Heart left ventricle (tissue), 16 donors: ENCODE data around the gene ITPKA. TPM values are rescaled to one million over a fixed set of nuclear protein-coding genes. Genes with fewer than 3 reads are reported as not detected.

Source experiments
- ATAC-seq, 4 donors: fragments of 200-7000 bp; cut with Tn5 transposase; one replicate each; pipeline ENCODE4 v1.9.1; 2020 to 2022; ENCODE audit warnings: moderate library complexity in 4 of 4, mild to moderate bottlenecking in 3 of 4, moderate number of reproducible peaks in 1 of 4
- DNase-seq, 5 donors: peaks; one replicate each; pipeline ENCODE4 v3.0.0-alpha.2; 2020
- H3K27ac ChIP-seq, 12 donors: fragments of 200-600 bp; sonication (generic) in 4 of 12; one replicate each; pipeline versions ENCODE4 v1.5.0 to v1.8.0; 2016 to 2022; ENCODE audit warnings: mild to moderate bottlenecking in 2 of 12
- H3K27me3 ChIP-seq, 9 donors: fragments of 200-600 bp; sonication (generic) in 2 of 9; one replicate each; pipeline versions ENCODE4 v1.5.1 to v1.8.0; 2016 to 2022; ENCODE audit warnings: mild to moderate bottlenecking in 3 of 9
- H3K36me3 ChIP-seq, 9 donors: fragments of 200-600 bp; sonication (generic) in 2 of 9; one replicate each; pipeline versions ENCODE4 v1.5.0 to v1.8.0; 2018 to 2022; ENCODE audit warnings: mild to moderate bottlenecking in 2 of 9
- H3K4me1 ChIP-seq, 12 donors: fragments of 200-600 bp; sonication (generic) in 4 of 12; one replicate each; pipeline versions ENCODE4 v1.5.0 to v1.8.0; 2016 to 2022; ENCODE audit warnings: mild to moderate bottlenecking in 3 of 12
- H3K4me3 ChIP-seq, 12 donors: fragments of 200-600 bp; sonication (generic) in 4 of 12; one replicate each; pipeline versions ENCODE4 v1.5.0 to v1.8.0; 2017 to 2022; ENCODE audit warnings: mild to moderate bottlenecking in 9 of 12, moderate library complexity in 4 of 12
- H3K9me3 ChIP-seq, 12 donors: fragments of 200-600 bp; sonication (generic) in 4 of 12; one replicate each; pipeline versions ENCODE4 v1.5.0 to v1.8.0; 2016 to 2022; ENCODE audit warnings: mild to moderate bottlenecking in 1 of 12
- CTCF ChIP-seq, 12 donors: fragments of 200-600 bp; sonication (generic) in 4 of 12; IDR thresholded peaks; one replicate each; pipeline versions ENCODE4 v1.5.0 to v1.8.0; 2018 to 2022; ENCODE audit warnings: antibody characterized with exemption in 12 of 12, mild to moderate bottlenecking in 5 of 12
- POLR2A ChIP-seq, 2 donors: fragments of 450-650 bp; IDR thresholded peaks; one replicate each; pipeline ENCODE4 v1.6.1; 2017; ENCODE audit warnings: antibody characterized with exemption in 2 of 2, mild to moderate bottlenecking in 2 of 2, moderate library complexity in 2 of 2
- WGBS, 4 donors: extraction: QIAGEN DNeasy Blood & Tissue Kit in 2 of 4; methylation state at CpG; one replicate each; pipeline versions ENCODE4 v1.1.5 to v1.1.7; 2013 to 2018; 5-methylcytosine and 5-hydroxymethylcytosine counted together
- intact Hi-C, 10 donors: fragments of 100-400 bp; cut with DNase I; formaldehyde crosslinking; loops; one replicate each; pipeline versions ENCODE4 v1.11.1 to v1.14.2; 2022
- polyA plus RNA-seq, 2 donors: library from polyadenylated mRNA; stranded (reverse); fragments of 200-250 nt; gene quantifications; one replicate each; pipeline ENCODE4 v1.2.3, GENCODE V29; 2013
- total RNA-seq, 9 donors: library from RNA; depleted of rRNA in 2 of 9; stranded (reverse); fragments of >200 nt in 2 of 9; fragmentation: NEBNext Ultra II Directional in 3 of 9; extraction: Animal tissue kit (Norgen Biotek cat#: 25700) in 3 of 9; gene quantifications; one replicate each; pipeline versions ENCODE4 v1.1.0 to v1.2.4, GENCODE V29; 2016 to 2023
- donor health status: ischemic (EF 13 %, LVEDD 7.1; RV severe dilation, severe dysfunction).
- donor health status: healthy with polysubstance abuse.
- donor health status: DM: no; HTN: yes; CAD: no.
- donor health status: DM: no; HTN: no; CAD: no.
- donor health status: ischemic (EF 25% LVEDD 6.9; RV normal size, moderate dysfunction).
- donor health status: ischemic (EF 25% LVEDD 5.7; RV mildly dilated, moderate dysfunction).
- donor health status: healthy.
- donor health status: DM: yes; HTN: yes; CAD: no.
- donor health status: ischemic (EF 35%, LVEDD 5.7; RV mildly dilated, moderate dysfunction).
- donor health status: nonischemic (EF 11% LVEDD 7.7; RV severe dilation, severe dysfunction).
- donor health status: DM: yes; HTN: yes; CAD: no.
- donor health status: PGD.
- donor health status: ischemic (EF 29% LVEDD 5.4; RV normal size, mild dysfunction).
- donor health status: nonischemic (EF 23%, LVEDD 6.1; RV moderate dilation, normal function).

The ITPKA gene
- total and polyA plus RNA-seq, 11 donors = 0.80 to 12.5 (median 4.9) TPM

GRCh38 chr15:41489641-41490040, 4.0 kb upstream of the ITPKA start:
- WGBS, 4 donors = 96 to 99% (median 98%) methylated on average over 2 of the region's 2 CpGs
- intact Hi-C loops = no loop called here
- no peak overlapping the region for H3K27ac ChIP-seq
- ATAC-seq (no peak), DNase-seq (no peak)
- H3K9me3 ChIP-seq = no peaks in the 10 kb centered on the region
- peaks cover 7 to 24% (median 19%) of the 10 kb centered on the region in 12 donors for H3K4me1 ChIP-seq
- TF ChIP-seq POLR2A (IDR thresholded peaks at IDR 0.05) (no peak), CTCF (IDR thresholded peaks at IDR 0.05) (no peak)
- peaks cover 0 to 41% (median 16%) of the 10 kb centered on the region in 9 donors for H3K27me3 ChIP-seq
- H3K4me3 ChIP-seq = no peak overlapping the region
- no peaks in the 10 kb centered on the region for H3K36me3 ChIP-seq

GRCh38 chr15:41490355-41490754, 3.3 kb upstream of the ITPKA start:
- peaks cover 7 to 31% (median 26%) of the 10 kb centered on the region in 12 donors for H3K4me1 ChIP-seq
- TF ChIP-seq CTCF (IDR thresholded peaks at IDR 0.05) (no peak), POLR2A (IDR thresholded peaks at IDR 0.05) (no peak)
- H3K4me3 ChIP-seq = no peak overlapping the region
- H3K27me3 ChIP-seq = peaks cover 0 to 47% (median 16%) of the 10 kb centered on the region in 9 donors
- WGBS, 4 donors = 50 to 62% (median 55%) methylated on average over 4 of the region's 4 CpGs
- H3K36me3 ChIP-seq = no peaks in the 10 kb centered on the region
- no peaks in the 10 kb centered on the region for H3K9me3 ChIP-seq
- intact Hi-C loops = no loop called here
- ATAC-seq (no peak), DNase-seq (no peak)
- H3K27ac ChIP-seq = no peak overlapping the region

GRCh38 chr15:41491889-41492288, 1.8 kb upstream of the ITPKA start:
- ATAC-seq = no peak
- WGBS, 4 donors = 91 to 94% (median 93%) methylated on average over 4 of the region's 4 CpGs

GRCh38 chr15:41492597-41493204, 973 bp upstream of the ITPKA start:
- no peaks in the 10 kb centered on the region for H3K9me3 ChIP-seq
- H3K4me3 ChIP-seq = peak overlapping the region; percentile 46 to 80 (median 64)
- TF ChIP-seq POLR2A (IDR thresholded peaks at IDR 0.05) (no peak), CTCF (IDR thresholded peaks at IDR 0.05) (no peak)
- H3K27ac ChIP-seq = peak overlapping the region in 7 of 12 donors; percentile 17 to 72 (median 63)
- WGBS, 4 donors = 2 to 13% (median 5%) methylated on average over 14 to 15 of the region's 15 CpGs
- intact Hi-C loops = no loop called here
- no peak for ATAC-seq
- H3K27me3 ChIP-seq = peaks cover 0 to 62% (median 16%) of the 10 kb centered on the region in 9 donors
- no peaks in the 10 kb centered on the region for H3K36me3 ChIP-seq
- no peak for DNase-seq
- H3K4me1 ChIP-seq = peaks cover 7 to 40% (median 30%) of the 10 kb centered on the region in 12 donors

More at GRCh38 chr15:41491889-41492288, 1.8 kb upstream of the ITPKA start:
- Histone ChIP-seq H3K36me3 (no peaks in the 10 kb centered on the region), H3K4me1 (peaks cover 7 to 40% (median 30%) of the 10 kb centered on the region in 12 donors), H3K27me3 (peaks cover 0 to 59% (median 16%) of the 10 kb centered on the region in 9 donors), H3K9me3 (no peaks in the 10 kb centered on the region), H3K27ac (no peak overlapping the region), H3K4me3 (no peak overlapping the region)
- DNase-seq = no peak
- intact Hi-C loops = no loop called here
- no peak for TF ChIP-seq POLR2A (IDR thresholded peaks at IDR 0.05)
- no peak for TF ChIP-seq CTCF (IDR thresholded peaks at IDR 0.05)
